GM18870 (cell line): ENCODE measurements around the gene AGRN.
"Not testable (repeated sequence)": the region's sequence is repeated elsewhere in the genome, so short reads cannot be mapped to it uniquely, and the experiment has no call there.

Experiments used
- ATAC-seq: cut with Tn5 transposase; IDR thresholded peaks from one replicate; pipeline ENCODE4 v1.9.1; 2021; ENCODE audit warnings: moderate library complexity; ENCODE audit not compliant: unreplicated experiment

Gene AGRN

GRCh38 chr1:981491-981954 is 38.4 kb upstream of the AGRN start:
- no peak for ATAC-seq

GRCh38 chr1:981955-982558 is 37.9 kb upstream of the AGRN start, which contains the start of gene PERM1:
PERM1 (minus strand) TSS chr1:982093; CDS start chr1:981029, 1,064 bp downstream.
- no peak for ATAC-seq

DNA sequence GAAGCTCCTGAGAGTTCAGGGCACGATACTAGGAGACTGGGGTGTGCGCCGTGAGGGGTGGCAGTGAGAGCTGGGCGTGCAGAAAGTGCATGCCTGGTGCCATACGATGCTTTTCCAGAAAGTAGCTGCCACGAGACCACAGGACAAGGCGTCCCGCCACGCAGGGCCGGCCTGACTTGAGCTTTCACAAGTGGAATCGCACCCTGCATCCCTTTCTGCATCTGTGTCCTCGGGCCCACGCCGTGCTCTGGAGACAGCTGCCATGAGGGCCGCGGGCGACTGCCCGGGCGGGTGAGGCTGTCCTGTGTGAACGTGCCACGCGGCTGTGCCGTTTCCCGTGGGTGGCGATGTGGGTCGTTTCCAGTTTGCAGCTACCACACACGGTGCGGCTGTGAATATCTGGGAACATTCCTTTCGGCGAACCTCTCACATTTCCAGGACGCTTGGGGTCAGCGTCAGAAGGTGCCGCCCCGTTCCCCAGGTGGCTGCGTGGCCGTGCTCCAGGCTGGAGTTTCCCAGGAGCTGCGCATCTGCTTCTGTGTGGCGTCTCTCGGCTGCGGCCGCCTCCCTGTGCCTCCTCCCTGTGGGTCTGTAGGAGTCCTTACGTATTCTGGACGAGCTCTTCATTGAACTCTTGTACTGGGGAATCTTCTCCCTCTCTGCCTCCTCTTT is 37.0 kb upstream of the AGRN start:
- ATAC-seq: no peak

- no peak for ATAC-seq
Observed at GRCh38 chr1:983798-984475, 36.0 kb upstream of the AGRN start.

DNA sequence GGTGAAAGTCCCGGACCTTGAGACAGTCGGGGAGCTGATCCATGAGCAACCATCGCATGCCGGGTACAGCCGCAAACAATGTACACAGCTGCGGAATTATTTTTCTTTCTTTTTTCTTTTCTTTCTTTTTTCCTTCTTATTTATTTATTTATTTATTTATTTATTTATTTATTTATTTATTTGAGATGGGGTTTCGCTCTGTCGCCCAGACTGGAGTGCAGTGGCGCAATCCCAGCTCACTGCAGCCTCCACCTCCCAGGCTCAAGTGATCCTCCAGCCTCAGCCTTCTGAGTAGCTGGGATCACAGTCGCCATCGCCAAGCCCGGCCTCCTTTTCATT is 35.5 kb upstream of the AGRN start:
- ATAC-seq: no peak

DNA sequence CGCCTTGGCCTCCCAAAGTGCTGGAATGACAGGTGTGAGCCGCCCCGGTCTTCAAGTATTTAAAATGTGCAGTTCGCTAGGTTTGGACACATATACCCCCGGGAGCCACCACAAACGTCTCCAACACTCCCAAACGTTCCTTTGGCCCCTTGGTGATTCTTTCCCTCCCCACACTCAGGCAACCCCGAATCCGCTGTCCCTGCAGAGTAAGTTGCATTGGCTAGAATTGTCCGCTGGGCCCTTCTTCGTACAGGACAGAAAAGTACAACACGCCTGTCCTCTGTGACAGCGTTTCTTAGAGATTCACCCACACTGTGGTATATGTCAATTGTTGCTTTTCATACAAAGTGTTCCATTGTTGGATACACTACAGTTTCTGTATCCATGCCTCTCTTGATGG is 34.8 kb upstream of the AGRN start:
- no peak for ATAC-seq

DNA sequence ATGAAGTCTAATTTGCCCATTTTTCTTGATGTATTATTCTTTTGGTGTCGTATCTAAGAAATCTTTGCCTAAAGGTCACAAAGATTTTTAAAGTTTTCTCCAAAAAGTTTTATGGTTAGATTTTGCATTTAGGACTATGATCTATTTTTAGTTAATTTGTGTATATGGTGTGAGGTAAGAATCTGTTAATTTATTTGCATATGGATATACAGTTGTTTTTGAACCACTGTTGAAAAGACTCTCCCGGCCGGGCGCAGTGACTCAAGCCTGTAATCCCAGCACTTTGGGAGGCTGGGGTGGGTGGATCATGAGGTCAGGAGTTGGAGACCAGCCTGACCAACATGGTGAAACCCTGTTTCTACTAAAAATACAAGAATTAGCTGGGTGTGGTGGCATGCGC is 31.9 kb upstream of the AGRN start:
- ATAC-seq: not testable (repeated sequence)

DNA sequence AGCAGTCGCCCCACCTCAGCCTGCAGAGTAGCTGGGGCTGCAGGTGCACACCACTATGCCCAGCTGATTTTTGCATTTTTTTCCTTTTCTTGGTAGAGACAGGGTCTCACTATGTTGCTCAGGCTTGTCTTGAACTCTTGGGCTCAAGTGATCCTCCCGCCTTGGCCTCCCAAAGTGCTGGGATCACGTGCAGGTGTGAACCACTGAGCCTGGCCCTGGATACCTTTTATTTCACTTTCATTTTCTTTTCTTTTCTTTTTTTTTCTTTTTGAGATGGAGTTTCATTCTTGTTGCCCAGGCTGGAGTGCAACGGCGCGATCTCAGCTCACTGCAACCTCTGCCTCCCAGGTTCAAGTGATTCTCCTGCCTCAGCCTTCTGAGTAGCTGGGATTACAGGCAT is 28.6 kb upstream of the AGRN start:
- ATAC-seq: not testable (repeated sequence)

DNA sequence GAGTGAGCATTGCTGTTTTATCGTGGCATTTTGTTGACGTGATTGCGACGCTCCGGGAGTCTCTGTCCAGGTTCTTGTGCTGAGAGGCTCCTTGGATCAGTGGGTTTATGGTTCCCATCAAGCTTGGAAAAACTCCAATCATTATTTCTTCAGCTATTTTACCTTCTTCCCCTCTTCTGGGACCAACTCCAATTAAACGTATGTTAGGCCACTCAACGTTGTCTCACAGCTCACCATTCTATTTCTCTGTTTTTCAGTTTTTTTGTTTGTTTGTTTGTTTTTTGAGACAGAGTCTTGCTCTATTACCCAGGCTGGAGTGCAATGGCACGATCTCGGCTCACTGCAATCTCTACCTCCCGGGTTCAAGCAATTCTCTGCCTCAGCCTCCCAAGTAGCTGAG is 28.0 kb upstream of the AGRN start:
- ATAC-seq: no peak

- ATAC-seq: no peak
Observed at GRCh38 chr1:992362-992761, 27.6 kb upstream of the AGRN start.

DNA sequence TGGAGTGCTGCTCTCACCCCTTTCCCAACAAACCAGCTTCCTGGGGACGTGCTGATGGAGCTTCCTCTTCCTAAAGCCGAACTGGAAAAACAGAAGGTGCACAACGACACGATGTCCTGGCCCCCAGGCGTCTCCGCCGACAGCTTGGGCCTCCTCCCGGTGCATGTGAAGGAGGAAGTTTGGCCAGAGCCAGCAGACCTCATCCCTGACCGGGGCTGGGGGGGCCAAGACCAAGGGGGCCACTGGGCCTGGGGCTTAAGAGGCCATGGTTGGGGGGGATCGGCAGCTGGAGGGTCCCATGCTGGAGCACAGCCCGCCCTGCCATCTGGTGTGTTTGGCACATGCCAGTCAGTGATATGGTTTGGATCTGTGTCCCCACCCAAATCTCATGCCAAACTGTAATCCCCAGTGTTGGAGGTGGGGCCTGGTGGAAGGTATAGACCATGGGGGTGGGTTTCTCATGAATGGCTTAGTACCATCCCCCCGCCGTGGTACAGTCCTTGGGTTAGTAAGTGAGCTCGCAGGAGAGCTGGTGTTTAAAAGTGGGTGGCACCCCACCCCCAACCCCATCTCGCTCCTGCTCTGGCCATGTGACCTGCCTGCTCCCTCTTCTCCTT is 26.4 kb upstream of the AGRN start:
- no peak for ATAC-seq

DNA sequence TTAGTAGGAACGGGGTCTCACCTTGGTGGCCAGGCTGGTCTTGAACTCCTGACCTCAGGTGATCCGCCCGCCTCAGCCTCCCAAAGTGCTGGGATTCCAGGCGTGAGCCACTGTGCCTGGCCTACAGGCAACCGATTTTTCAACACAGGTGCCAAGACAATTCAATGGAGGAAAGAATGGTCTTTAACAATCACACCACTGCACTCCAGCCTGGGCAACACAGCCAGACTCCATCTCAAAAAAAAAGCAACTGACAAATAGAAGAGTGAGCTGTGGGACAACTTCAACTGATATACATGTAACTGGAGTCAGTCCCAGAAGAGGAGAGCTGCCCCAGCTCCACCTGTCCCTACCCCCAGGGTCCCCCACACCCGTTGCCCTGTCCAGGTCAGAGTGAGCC is 25.4 kb upstream of the AGRN start:
- not testable (repeated sequence) for ATAC-seq

DNA sequence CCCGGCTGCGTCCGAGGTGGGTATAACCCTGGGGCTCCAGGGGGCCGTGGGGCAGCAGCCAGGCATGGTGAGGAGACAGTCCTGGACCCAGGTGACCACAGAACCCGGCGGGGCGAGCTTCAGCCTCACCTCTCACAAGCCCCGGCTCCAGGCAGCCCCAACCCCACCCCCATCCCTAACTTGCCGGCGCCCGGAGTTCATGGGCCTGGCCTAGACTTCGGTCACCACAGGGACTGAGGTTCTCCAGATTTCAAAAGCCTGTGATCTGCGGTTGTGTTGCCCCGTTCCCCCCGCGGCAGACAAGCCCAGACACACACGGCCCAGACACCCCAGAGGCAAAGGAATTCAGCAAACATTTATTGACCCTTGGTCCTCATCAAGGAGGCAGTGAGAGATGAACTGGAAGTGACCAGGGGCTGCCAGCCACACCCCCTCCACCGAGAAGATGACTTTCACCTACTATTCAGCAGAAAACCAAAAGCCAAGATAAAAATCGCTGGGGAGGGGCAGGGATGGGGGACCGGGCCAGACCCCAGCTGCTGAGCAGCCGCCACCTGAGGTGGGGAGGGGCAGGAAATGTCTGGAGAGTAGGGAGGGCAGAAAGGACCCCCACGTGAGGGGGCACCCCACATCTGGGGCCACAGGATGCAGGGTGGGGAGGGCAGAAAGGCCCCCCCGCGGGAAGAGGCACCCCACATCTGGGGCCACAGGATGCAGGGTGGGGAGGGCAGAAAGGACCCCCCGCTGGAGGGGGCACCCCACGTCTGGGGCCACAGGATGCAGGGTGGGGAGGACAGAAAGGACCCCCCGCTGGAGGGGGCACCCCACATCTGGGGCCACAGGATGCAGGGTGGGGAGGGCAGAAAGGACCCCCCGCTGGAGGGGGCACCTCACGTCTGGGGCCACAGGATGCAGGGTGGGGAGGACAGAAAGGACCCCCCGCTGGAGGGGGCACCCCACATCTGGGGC is 24.0 kb upstream of the AGRN start:
- no peak for ATAC-seq

DNA sequence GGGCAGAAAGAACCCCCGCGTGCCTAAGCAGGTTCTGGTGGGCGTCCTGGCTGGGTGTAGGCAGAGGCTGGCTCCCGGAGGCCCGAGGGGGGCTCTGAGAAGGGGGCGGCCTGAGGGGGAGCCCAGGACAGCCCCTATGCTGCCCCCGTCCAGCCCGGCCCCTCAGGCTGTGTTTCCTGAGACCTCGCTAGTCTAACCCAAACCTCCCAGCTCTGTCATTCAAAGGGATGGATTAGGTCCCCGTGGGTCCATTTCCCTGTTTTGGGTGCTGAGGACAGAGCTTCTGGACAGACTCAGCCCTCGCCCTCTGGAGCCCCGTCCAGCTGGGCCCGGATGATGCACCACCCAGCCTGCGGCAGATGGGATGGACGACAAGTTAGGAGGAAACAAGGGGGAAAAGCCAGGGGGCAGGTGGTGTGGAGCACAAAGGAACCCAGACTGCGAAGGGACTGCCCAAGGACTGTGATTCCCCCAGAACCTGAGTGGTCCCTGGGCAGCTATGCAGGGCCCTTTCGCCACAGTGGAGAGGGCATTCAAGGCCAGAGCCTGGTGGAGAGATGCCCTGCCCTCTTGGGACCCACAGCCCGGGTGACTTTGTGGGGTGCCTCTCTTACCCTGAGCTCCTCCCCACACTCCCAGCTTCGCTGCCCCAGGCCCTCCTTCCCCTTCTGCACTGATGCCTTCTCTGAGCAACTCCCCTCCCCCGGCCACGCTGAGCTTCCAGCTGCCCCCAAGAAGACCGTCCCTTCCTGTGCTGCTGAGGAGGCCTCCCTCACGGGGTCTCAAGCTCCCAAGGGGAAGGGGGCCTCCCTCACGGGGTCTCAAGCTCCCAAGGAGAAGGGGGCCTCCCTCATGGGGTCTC is 22.8 kb upstream of the AGRN start:
- ATAC-seq: no peak

GRCh38 chr1:997713-997992 is 22.3 kb upstream of the AGRN start:
- ATAC-seq: no peak

GRCh38 chr1:997993-998744 is 21.8 kb upstream of the AGRN start:
- ATAC-seq: no peak

DNA sequence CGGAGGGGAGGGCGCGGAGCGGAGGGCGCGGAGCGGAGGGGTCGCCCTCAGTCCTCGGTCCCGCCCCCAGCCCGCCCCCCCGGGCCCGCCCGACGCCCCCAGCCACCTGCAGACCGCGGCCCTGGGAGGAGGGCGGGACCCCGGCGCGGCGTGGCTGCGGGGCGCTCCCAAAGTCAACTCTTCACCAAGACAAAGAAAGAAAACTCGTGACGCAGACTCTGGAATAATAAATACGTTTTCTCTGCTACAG is 21.2 kb upstream of the AGRN start:
- no peak for ATAC-seq

- no peak for ATAC-seq
Observed at GRCh38 chr1:998995-999724, 20.8 kb upstream of the AGRN start.
